ENCODE measurements around the gene TMEM89. TPM values are rescaled to one million over a fixed set of nuclear protein-coding genes. Genes with fewer than 3 reads are reported as not detected.

The TMEM89 gene
- total and polyA plus RNA-seq, 2 of the 13 experiments (the other 11 are each of a cell fraction or from before 2014, with no cell fraction given): 0.31 to 0.59 TPM

- TF ChIP-seq LRRFIP1 (CRISPR knock-in tag; conservative IDR thresholded peaks at IDR 0.05) (no peak), SRSF9 (IDR thresholded peaks at IDR 0.05; ENCODE audit: borderline replicate concordance, insufficient read depth, low read depth, low read length, poor library complexity, severe bottlenecking) (no peak), MATR3 (CRISPR knock-in tag; IDR thresholded peaks at IDR 0.05) (no peak), TEAD2 (CRISPR knock-in tag; IDR thresholded peaks at IDR 0.05) (peak; percentile 82; the same call in 1 of the 2 replicates), CHCHD3 (CRISPR knock-in tag; IDR thresholded peaks at IDR 0.05) (peak; percentile 57; the same call in 1 of the 2 replicates), ZFP90 (CRISPR knock-in tag; IDR thresholded peaks at IDR 0.05; ENCODE audit: borderline replicate concordance) (peak; percentile 94), SNAPC5 (CRISPR knock-in tag; IDR thresholded peaks at IDR 0.05; ENCODE audit: borderline replicate concordance) (no peak), ZBTB7A (CRISPR knock-in tag; IDR thresholded peaks at IDR 0.05) (peak; percentile 29; the same call in 1 of the 2 replicates), BATF2 (CRISPR knock-in tag; IDR thresholded peaks at IDR 0.05) (peak; percentile 79; the same call in 1 of the 2 replicates), ATF1 (CRISPR knock-in tag; IDR thresholded peaks at IDR 0.05) (peak; percentile 83), GATA4 (IDR thresholded peaks at IDR 0.05; ENCODE audit: borderline replicate concordance, low read depth) (0 out of 2 replicates have a peak, but pooled peaks have one; percentile 12), KAT2B (IDR thresholded peaks at IDR 0.05; ENCODE audit: borderline replicate concordance, low read depth, low read length) (no peak), ZNF780A (CRISPR knock-in tag; IDR thresholded peaks at IDR 0.05) (no peak; the same call in 1 of the 2 replicates), ONECUT2 (CRISPR knock-in tag; IDR thresholded peaks at IDR 0.05) (peak; percentile 71; the same call in 1 of the 2 replicates), SNRNP70 (IDR thresholded peaks at IDR 0.05; ENCODE audit: low read depth, low read length) (no peak), ISL2 (CRISPR knock-in tag; IDR thresholded peaks at IDR 0.05) (no peak; the same call in 1 of the 2 replicates), ZFYVE20 (CRISPR knock-in tag; IDR thresholded peaks at IDR 0.05; ENCODE audit: borderline replicate concordance, low read depth) (no peak), ELF3 (CRISPR knock-in tag; IDR thresholded peaks at IDR 0.05) (peak; percentile 68), ZEB1 (IDR thresholded peaks at IDR 0.05; ENCODE audit: insufficient replicate concordance, low read depth) (peak; percentile 35)
- TF ChIP-seq, protein P1, sequence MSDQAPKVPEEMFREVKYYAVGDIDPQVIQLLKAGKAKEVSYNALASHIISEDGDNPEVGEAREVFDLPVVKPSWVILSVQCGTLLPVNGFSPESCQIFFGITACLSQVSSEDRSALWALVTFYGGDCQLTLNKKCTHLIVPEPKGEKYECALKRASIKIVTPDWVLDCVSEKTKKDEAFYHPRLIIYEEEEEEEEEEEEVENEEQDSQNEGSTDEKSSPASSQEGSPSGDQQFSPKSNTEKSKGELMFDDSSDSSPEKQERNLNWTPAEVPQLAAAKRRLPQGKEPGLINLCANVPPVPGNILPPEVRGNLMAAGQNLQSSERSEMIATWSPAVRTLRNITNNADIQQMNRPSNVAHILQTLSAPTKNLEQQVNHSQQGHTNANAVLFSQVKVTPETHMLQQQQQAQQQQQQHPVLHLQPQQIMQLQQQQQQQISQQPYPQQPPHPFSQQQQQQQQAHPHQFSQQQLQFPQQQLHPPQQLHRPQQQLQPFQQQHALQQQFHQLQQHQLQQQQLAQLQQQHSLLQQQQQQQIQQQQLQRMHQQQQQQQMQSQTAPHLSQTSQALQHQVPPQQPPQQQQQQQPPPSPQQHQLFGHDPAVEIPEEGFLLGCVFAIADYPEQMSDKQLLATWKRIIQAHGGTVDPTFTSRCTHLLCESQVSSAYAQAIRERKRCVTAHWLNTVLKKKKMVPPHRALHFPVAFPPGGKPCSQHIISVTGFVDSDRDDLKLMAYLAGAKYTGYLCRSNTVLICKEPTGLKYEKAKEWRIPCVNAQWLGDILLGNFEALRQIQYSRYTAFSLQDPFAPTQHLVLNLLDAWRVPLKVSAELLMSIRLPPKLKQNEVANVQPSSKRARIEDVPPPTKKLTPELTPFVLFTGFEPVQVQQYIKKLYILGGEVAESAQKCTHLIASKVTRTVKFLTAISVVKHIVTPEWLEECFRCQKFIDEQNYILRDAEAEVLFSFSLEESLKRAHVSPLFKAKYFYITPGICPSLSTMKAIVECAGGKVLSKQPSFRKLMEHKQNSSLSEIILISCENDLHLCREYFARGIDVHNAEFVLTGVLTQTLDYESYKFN (CRISPR knock-in tag; conservative IDR thresholded peaks at IDR 0.05): peak; percentile 82
- TF ChIP-seq, protein P2, sequence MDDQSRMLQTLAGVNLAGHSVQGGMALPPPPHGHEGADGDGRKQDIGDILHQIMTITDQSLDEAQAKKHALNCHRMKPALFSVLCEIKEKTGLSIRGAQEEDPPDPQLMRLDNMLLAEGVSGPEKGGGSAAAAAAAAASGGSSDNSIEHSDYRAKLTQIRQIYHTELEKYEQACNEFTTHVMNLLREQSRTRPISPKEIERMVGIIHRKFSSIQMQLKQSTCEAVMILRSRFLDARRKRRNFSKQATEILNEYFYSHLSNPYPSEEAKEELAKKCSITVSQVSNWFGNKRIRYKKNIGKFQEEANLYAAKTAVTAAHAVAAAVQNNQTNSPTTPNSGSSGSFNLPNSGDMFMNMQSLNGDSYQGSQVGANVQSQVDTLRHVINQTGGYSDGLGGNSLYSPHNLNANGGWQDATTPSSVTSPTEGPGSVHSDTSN (CRISPR knock-in tag; IDR thresholded peaks at IDR 0.05; ENCODE audit: borderline replicate concordance): no peak
These were observed 42.1 kb upstream of the TMEM89 start (continued) for GRCh38 chr3:48663489-48664312.
